ENCODE measurements around the gene PCYT2. TPM values are rescaled to one million over a fixed set of nuclear protein-coding genes. Genes with fewer than 3 reads are reported as not detected.
A peak's percentile ranks its signal among the peaks of the same experiment; 100 is the strongest.

The PCYT2 gene
- total RNA-seq, 1 donor = 43.9 TPM

- DNase-seq (ENCODE audit: low read depth in 2 of 3, low spot score in 2 of 3) = no peak
Observed at GRCh38 chr17:81944858-81945257, 33.7 kb upstream of the PCYT2 start.

GRCh38 chr17:81942167-81942553, 31.0 kb upstream of the PCYT2 start:
- no peak for DNase-seq (ENCODE audit: low read depth in 2 of 3, low spot score in 2 of 3)

- peak in 1 of 3 donors; percentile 27 for DNase-seq (ENCODE audit: low read depth in 2 of 3, low spot score in 2 of 3)
Observed at GRCh38 chr17:81941484-81942166, 30.4 kb upstream of the PCYT2 start.

GRCh38 chr17:81940538-81941483, 29.6 kb upstream of the PCYT2 start:
- DNase-seq (ENCODE audit: low read depth in 2 of 3, low spot score in 2 of 3) = no peak

GRCh38 chr17:81939881-81940385, 28.7 kb upstream of the PCYT2 start:
- DNase-seq (ENCODE audit: low read depth in 2 of 3, low spot score in 2 of 3) = no peak

GRCh38 chr17:81939218-81939617, 28.0 kb upstream of the PCYT2 start:
- no peak for DNase-seq (ENCODE audit: low read depth in 2 of 3, low spot score in 2 of 3)

GRCh38 chr17:81935709-81936084, 24.5 kb upstream of the PCYT2 start:
- DNase-seq (ENCODE audit: low read depth in 2 of 3, low spot score in 2 of 3) = no peak

- no peak for DNase-seq (ENCODE audit: low read depth in 2 of 3, low spot score in 2 of 3)
Observed at GRCh38 chr17:81934850-81935708, 23.9 kb upstream of the PCYT2 start.

GRCh38 chr17:81934098-81934757, 23.0 kb upstream of the PCYT2 start:
- no peak for DNase-seq (ENCODE audit: low read depth in 2 of 3, low spot score in 2 of 3)

- DNase-seq (ENCODE audit: low read depth in 2 of 3, low spot score in 2 of 3) = no peak
Observed at GRCh38 chr17:81933178-81933699, 22.0 kb upstream of the PCYT2 start.

GRCh38 chr17:81932333-81932983, 21.3 kb upstream of the PCYT2 start:
- no peak for DNase-seq (ENCODE audit: low read depth in 2 of 3, low spot score in 2 of 3)

GRCh38 chr17:81931557-81932332, 20.5 kb upstream of the PCYT2 start:
- DNase-seq (ENCODE audit: low read depth in 2 of 3, low spot score in 2 of 3) = no peak

GRCh38 chr17:81931189-81931556, 20.0 kb upstream of the PCYT2 start:
- no peak for DNase-seq (ENCODE audit: low read depth in 2 of 3, low spot score in 2 of 3)

GRCh38 chr17:81930142-81931125, 19.2 kb upstream of the PCYT2 start:
- peak in 2 of 3 donors; percentile 43 to 47 for DNase-seq (ENCODE audit: low read depth in 2 of 3, low spot score in 2 of 3)

GRCh38 chr17:81929253-81930141, 18.3 kb upstream of the PCYT2 start:
- no peak for DNase-seq (ENCODE audit: low read depth in 2 of 3, low spot score in 2 of 3)

- no peak for DNase-seq (ENCODE audit: low read depth in 2 of 3, low spot score in 2 of 3)
Observed at GRCh38 chr17:81928544-81929252, 17.5 kb upstream of the PCYT2 start.
